ENCODE results near the gene GALNT18. TPM values are rescaled to one million over a fixed set of nuclear protein-coding genes. Genes with fewer than 3 reads are reported as not detected.

Gene GALNT18
- total RNA-seq, 1 experiment from 2014 or later: 1.7 TPM

DNA sequence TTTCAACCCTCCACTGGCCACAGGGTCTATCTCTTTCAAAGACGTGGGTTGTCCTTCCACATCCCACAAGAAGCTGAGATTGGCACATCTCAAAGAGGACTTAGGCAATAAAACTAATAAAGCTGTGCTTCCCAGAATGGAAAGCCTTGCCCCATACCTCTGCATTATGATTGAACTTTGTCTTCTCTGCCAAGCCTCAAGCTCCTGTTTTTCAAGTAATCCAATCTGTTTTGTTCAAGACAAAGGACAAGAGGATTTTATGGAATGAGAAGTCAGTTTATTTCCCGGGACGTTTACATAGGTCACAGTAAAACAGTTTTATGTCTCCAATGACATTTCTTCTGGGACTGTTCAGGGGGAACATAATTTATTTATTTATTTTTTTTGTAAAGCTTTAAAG, 108.4 kb downstream of the GALNT18 start:
- no peak overlapping the region for H3K23ac ChIP-seq (ENCODE audit: insufficient read length, low read depth, low read length)
- H3K27me3 ChIP-seq (ENCODE audit: insufficient read depth, low read length): no peaks in the 10 kb centered on the region
- no peak for DNase-seq
- H4K5ac ChIP-seq (ENCODE audit: insufficient read length, low read depth, low read length): no peak overlapping the region
- Mint-ChIP-seq H3K27ac (0 out of 7 replicates have a peak overlapping the region, but pooled peaks of 1 of the 3 experiments have one; percentile 34), H3K4me3 (no peak overlapping the region), H3K36me3 (ENCODE audit: insufficient read depth in 1 of 3, low read depth in 3 of 3) (no peaks in the 10 kb centered on the region), H3K9me3 (no peaks in the 10 kb centered on the region), H3K27me3 (ENCODE audit: low read depth) (no peaks in the 10 kb centered on the region), H3K4me1 (peaks cover 23 to 34% of the 10 kb centered on the region in 2 experiments)
- TF ChIP-seq, protein P1, sequence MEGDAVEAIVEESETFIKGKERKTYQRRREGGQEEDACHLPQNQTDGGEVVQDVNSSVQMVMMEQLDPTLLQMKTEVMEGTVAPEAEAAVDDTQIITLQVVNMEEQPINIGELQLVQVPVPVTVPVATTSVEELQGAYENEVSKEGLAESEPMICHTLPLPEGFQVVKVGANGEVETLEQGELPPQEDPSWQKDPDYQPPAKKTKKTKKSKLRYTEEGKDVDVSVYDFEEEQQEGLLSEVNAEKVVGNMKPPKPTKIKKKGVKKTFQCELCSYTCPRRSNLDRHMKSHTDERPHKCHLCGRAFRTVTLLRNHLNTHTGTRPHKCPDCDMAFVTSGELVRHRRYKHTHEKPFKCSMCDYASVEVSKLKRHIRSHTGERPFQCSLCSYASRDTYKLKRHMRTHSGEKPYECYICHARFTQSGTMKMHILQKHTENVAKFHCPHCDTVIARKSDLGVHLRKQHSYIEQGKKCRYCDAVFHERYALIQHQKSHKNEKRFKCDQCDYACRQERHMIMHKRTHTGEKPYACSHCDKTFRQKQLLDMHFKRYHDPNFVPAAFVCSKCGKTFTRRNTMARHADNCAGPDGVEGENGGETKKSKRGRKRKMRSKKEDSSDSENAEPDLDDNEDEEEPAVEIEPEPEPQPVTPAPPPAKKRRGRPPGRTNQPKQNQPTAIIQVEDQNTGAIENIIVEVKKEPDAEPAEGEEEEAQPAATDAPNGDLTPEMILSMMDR (conservative IDR thresholded peaks at IDR 0.05): no peak
- no peak overlapping the region for H2BK20ac ChIP-seq (ENCODE audit: low read depth, low read length, poor library complexity, severe bottlenecking)
- no peak overlapping the region for H3K9ac ChIP-seq (ENCODE audit: extremely low read depth, insufficient read length, low read length)
- H2BK15ac ChIP-seq (ENCODE audit: low read depth, low read length): no peak overlapping the region
- no peak overlapping the region for H3K18ac ChIP-seq (ENCODE audit: insufficient read length, low read depth, low read length)
- H3T11ph ChIP-seq (ENCODE audit: low read length): no peak overlapping the region
- H4K8ac ChIP-seq (replicated peaks; ENCODE audit: insufficient read length, low read depth, low read length): no peak overlapping the region
- H3K79me1 ChIP-seq (ENCODE audit: insufficient read depth, low read depth, low read length, poor library complexity, severe bottlenecking): no peaks in the 10 kb centered on the region
- H3K27ac ChIP-seq (ENCODE audit: insufficient read length, low read depth, low read length): no peak overlapping the region
- no peaks in the 10 kb centered on the region for H3K23me2 ChIP-seq (ENCODE audit: insufficient read length, low read depth, low read length, poor library complexity, severe bottlenecking)
- no peak overlapping the region for H3K14ac ChIP-seq (ENCODE audit: insufficient read depth, low read length)
- H2AFZ ChIP-seq (ENCODE audit: low read length): no peak overlapping the region
- no peaks in the 10 kb centered on the region for H4K20me1 ChIP-seq (ENCODE audit: control insufficient read depth, insufficient read depth, insufficient read length)
- no peak overlapping the region for H2BK12ac ChIP-seq (ENCODE audit: insufficient read length, low read depth, low read length)
- no peak overlapping the region for H2AK5ac ChIP-seq (ENCODE audit: insufficient read length, low read length)
- no peaks in the 10 kb centered on the region for H3K79me2 ChIP-seq (ENCODE audit: insufficient read depth, low read length)
- WGBS (ENCODE audit: extremely low coverage, insufficient read length, low lambda C conversion rate): no CpG with 5 or more reads among the region's 3 CpGs
- peaks cover 8% of the 10 kb centered on the region for H3K4me1 ChIP-seq (ENCODE audit: insufficient read depth, low read length)
- no peaks in the 10 kb centered on the region for H3K9me3 ChIP-seq (ENCODE audit: control insufficient read depth, low read depth, low read length)
- no peak overlapping the region for H3K4me2 ChIP-seq (ENCODE audit: insufficient read depth, insufficient read length, low read length)
- no peak overlapping the region for H4K91ac ChIP-seq (ENCODE audit: insufficient read length, low read depth, low read length)
- H2BK5ac ChIP-seq (ENCODE audit: insufficient read length, low read length): no peak overlapping the region
- no peak overlapping the region for H3K4ac ChIP-seq (ENCODE audit: low read depth, low read length)
- no peak overlapping the region for H2BK120ac ChIP-seq (ENCODE audit: low read depth, low read length, poor library complexity, severe bottlenecking)
- H3K56ac ChIP-seq (ENCODE audit: insufficient read length, low read depth, low read length): no peak overlapping the region
